Measurements from ENCODE around the gene PTRHD1.
"Not testable (repeated sequence)": the region's sequence is repeated elsewhere in the genome, so short reads cannot be mapped to it uniquely, and the experiment has no call there.

The PTRHD1 gene

DNA sequence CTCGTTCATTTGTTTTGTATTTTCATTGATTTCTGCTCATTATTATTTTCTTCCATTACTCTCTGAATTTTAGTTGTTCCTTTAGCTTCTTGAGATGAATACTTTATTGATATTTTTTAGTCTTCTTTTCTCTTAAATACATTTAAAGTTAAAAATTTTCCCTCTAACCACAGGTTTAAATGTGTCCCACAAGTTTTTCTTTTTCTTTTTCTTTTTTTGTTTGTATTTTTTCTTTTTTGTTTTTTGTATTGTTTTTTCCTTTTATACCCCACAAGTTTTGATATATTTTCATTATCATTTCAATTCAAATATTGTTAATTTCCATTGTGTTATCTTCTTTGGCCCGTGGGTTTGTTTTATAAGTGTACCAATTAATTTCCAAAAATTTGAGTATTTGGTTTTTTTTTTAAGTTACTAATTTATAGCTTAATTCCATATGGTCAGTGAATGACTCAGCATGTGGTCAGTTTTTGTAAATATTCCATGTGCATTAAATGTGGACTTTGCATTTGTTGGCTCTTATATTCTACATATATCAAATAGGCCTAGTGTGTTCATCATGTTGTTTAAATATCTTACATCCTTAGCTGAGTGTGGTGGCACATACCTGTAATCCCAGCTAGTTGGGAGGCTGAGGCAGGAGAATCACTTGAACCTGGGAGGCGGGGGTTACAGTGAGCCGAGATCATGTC, 16.3 kb upstream of the PTRHD1 start:
- DNase-seq (ENCODE audit: low read depth) = no peak
- TF ChIP-seq, protein P1, sequence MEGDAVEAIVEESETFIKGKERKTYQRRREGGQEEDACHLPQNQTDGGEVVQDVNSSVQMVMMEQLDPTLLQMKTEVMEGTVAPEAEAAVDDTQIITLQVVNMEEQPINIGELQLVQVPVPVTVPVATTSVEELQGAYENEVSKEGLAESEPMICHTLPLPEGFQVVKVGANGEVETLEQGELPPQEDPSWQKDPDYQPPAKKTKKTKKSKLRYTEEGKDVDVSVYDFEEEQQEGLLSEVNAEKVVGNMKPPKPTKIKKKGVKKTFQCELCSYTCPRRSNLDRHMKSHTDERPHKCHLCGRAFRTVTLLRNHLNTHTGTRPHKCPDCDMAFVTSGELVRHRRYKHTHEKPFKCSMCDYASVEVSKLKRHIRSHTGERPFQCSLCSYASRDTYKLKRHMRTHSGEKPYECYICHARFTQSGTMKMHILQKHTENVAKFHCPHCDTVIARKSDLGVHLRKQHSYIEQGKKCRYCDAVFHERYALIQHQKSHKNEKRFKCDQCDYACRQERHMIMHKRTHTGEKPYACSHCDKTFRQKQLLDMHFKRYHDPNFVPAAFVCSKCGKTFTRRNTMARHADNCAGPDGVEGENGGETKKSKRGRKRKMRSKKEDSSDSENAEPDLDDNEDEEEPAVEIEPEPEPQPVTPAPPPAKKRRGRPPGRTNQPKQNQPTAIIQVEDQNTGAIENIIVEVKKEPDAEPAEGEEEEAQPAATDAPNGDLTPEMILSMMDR (IDR thresholded peaks at IDR 0.05; ENCODE audit: control insufficient read depth, insufficient read depth, low read depth, low read length, missing control alignments) = no peak

DNA sequence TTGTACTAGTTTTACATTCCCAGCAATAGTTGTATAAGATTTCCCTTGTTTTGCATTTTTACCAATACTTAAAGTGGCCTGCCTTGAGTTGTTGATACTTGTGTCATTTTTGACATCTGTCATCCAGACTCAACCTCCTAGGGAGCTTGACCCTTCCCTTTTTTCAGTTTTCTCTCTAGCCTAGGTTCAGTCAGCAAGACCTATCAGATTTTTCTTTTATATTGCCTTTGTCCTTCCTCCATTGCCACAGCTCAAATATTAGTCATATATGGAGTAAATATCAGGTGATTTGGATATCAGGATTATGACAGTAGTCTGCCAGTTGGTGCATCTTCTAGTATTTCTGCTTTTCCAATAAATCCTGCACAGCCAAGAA, 13.5 kb upstream of the PTRHD1 start:
- no peak for DNase-seq (ENCODE audit: low read depth)
- no peak overlapping the region for H3K4me3 ChIP-seq (ENCODE audit: control insufficient read depth, low read depth, low read length)
- TF ChIP-seq, protein P1 (IDR thresholded peaks at IDR 0.05; ENCODE audit: control insufficient read depth, insufficient read depth, low read depth, low read length, missing control alignments) = no peak

More for the DNA sequence above, 16.3 kb upstream of the PTRHD1 start:
- no peak overlapping the region for H3K4me3 ChIP-seq (ENCODE audit: control insufficient read depth, low read depth, low read length)

DNA sequence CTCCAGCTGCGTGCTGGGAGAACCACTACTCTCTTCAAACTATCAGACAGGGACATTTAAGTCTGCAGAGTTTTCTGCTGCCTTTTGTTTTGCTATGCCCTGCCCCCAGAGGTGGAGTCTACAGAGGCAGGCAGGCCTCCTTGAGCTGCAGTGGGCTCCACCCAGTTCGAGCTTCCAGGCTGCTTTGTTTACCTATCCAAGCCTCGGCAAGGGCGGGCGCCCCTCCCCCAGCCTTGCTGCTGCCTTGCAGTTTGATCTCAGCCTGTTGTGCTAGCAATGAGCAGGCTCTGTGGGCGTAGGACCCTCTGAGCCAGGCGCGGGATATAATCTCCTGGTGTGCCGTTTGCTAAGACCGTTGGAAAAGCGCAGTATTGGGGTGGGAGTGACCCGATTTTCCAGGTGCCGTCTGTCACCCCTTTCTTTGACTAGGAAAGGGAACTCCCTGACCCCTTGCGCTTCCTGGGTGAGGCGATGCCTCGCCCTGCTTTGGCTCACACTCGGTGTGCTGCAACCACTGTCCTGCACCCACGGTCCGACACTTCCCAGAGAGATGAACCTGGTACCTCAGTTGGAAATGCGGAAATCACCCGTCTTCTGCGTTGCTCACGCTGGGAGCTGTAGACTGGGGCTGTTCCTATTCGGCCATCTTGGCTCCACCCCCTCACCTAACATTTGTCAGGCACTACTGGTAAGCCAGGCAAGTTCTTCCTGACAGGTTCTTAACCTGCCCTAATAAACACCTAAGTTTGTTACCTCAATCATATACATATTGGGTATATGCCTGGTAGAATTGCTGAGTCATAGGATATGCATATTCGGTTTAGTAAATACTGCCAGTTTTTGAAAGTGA, 12.8 kb upstream of the PTRHD1 start:
- H3K4me3 ChIP-seq (ENCODE audit: control insufficient read depth, low read depth, low read length); DNase-seq (ENCODE audit: low read depth): not testable (repeated sequence)

DNA sequence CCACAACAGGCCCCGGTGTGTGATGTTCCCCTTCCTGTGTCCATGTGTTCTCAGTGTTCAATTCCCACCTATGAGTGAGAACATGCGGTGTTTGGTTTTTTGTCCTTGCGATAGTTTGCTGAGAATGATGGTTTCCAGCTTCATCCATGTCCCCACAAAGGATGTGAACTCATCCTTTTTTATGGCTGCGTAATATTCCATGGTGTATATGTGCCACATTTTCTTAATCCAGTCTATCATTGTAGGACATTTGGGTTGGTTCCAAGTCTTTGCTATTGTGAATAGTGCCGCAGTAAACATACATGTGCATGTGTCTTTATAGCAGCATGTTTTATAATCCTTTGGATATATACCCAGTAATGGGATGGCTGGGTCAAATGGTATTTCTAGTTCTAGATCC, 7.3 kb upstream of the PTRHD1 start:
- H3K4me3 ChIP-seq (ENCODE audit: control insufficient read depth, low read depth, low read length); DNase-seq (ENCODE audit: low read depth): not testable (repeated sequence)

DNA sequence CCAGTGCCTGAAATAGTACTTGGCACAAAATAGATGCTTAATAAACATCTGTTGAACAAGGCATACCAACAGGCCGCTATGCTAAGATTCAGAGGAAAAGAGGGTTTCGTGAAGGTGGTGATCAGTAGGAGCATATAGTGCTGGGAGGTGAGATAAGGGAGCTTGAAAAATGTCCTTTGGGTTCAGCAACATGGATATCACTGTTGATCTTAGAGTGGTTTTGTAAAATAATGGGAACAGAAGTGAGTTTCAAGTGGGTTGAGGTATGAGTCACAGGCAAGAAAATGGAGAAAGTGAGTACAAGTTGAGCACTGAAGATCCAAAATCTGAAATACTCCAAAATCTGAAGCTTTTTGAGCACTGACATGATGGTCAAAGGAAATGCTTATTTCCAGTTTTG, 4.5 kb upstream of the PTRHD1 start:
- no peak overlapping the region for H3K4me3 ChIP-seq (ENCODE audit: control insufficient read depth, low read depth, low read length)
- TF ChIP-seq, protein P1 (IDR thresholded peaks at IDR 0.05; ENCODE audit: control insufficient read depth, insufficient read depth, low read depth, low read length, missing control alignments) = no peak
- no peak for DNase-seq (ENCODE audit: low read depth)

DNA sequence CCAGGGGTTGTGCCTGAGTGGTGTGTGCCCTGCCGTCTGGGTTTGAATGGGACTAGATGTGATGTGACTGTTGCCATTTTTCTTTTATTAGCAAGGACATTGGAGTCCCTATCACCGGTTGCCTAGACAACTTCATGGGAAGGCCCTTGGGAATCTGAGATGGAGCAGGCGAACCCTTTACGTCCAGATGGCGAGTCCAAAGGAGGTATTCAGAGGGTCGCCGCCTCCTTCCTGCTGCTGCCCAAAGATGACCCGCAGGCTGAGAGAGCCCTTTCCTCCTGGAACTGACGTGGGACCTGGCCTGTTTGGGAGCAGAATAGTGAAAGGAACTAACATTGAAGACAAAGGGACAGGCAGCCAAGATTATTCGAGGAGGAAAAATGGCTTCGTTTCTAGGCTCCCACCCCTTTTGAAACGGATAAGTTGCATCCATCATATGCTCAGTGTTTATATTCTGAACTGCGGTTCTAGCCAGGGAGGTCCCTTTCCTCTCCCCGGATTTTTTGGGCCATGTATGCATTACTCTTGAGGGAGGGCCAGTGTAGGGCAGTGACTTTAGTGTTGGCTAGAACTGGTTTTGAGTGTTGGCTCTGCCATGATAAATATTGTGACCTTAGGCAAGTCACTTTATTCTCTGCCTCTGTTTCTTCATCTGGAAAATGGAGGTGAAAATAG, 707 bp upstream of the PTRHD1 start:
- TF ChIP-seq, protein P1 (IDR thresholded peaks at IDR 0.05; ENCODE audit: control insufficient read depth, insufficient read depth, low read depth, low read length, missing control alignments) = no peak
- DNase-seq (ENCODE audit: low read depth) = no peak
- peak overlapping the region; percentile 87 for H3K4me3 ChIP-seq (ENCODE audit: control insufficient read depth, low read depth, low read length)

DNA sequence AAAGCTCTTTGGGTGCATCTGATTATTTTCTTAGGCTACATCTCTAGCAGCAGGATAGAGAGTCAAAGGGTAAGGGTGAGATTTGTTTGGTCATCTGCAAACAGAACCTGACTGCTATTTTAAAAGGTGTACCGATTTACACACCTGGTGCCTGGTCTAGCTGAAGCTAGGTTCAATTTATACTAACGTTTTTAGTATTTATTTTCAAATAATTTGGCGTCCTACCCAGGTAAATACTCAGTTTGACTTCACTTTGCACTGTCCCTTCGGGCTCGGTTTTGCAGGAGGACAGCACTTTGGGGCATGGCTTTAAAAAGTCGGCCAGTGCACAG, 683 bp downstream of the PTRHD1 start:
- peak overlapping the region; percentile 87 for H3K4me3 ChIP-seq (ENCODE audit: control insufficient read depth, low read depth, low read length)
- TF ChIP-seq, protein P1 (IDR thresholded peaks at IDR 0.05; ENCODE audit: control insufficient read depth, insufficient read depth, low read depth, low read length, missing control alignments) = no peak
- DNase-seq (ENCODE audit: low read depth) = no peak

All from AG09309 (cell line).